T-helper 2 cell treated with Interferon-gamma antibody and Interleukin-4, amounts not matched to agents 5 μg/mL and 100 μg/mL, for 36 hours (primary cell): ENCODE measurements around the gene TBX5.
"Not testable (repeated sequence)": the region's sequence is repeated elsewhere in the genome, so short reads cannot be mapped to it uniquely, and the experiment has no call there.

Source experiments
- DNase-seq: peaks from one replicate; pipeline ENCODE4 v3.0.0; 2021; ENCODE audit warnings: low spot score
- H3K27ac Mint-ChIP-seq: one replicate; pipeline ENCODE4 v1.8.0; 2021; ENCODE audit warnings: mild to moderate bottlenecking, mixed read lengths
- H3K27me3 Mint-ChIP-seq: one replicate; pipeline ENCODE4 v1.8.0; 2021; ENCODE audit warnings: low read depth, mixed read lengths
- H3K36me3 Mint-ChIP-seq: one replicate; pipeline ENCODE4 v1.8.0; 2021; ENCODE audit warnings: low read depth, mixed read lengths
- H3K4me1 Mint-ChIP-seq: one replicate; pipeline ENCODE4 v1.8.0; 2021; ENCODE audit warnings: low read depth, mixed read lengths
- H3K4me3 Mint-ChIP-seq: one replicate; pipeline ENCODE4 v1.8.0; 2022; ENCODE audit warnings: mild to moderate bottlenecking, moderate library complexity, mixed read lengths
- H3K9me3 Mint-ChIP-seq: one replicate; pipeline ENCODE4 v1.8.0; 2021; ENCODE audit warnings: mixed read lengths

The TBX5 gene

GRCh38 chr12:114395233-114395632, 10.7 kb downstream of the TBX5 start:
- DNase-seq: no peak
- no peak overlapping the region for H3K4me3 Mint-ChIP-seq
- H3K27me3 Mint-ChIP-seq: peaks cover 85% of the 10 kb centered on the region
- no peak overlapping the region for H3K27ac Mint-ChIP-seq
- no peaks in the 10 kb centered on the region for H3K36me3 Mint-ChIP-seq
- no peaks in the 10 kb centered on the region for H3K9me3 Mint-ChIP-seq
- no peaks in the 10 kb centered on the region for H3K4me1 Mint-ChIP-seq

GRCh38 chr12:114393569-114393968, 12.4 kb downstream of the TBX5 start:
- Mint-ChIP-seq H3K36me3 (no peaks in the 10 kb centered on the region), H3K9me3 (no peaks in the 10 kb centered on the region), H3K27ac (no peak overlapping the region), H3K27me3 (peaks cover 69% of the 10 kb centered on the region), H3K4me3 (no peak overlapping the region), H3K4me1 (no peaks in the 10 kb centered on the region)
- no peak for DNase-seq

- H3K4me3 Mint-ChIP-seq: no peak overlapping the region
- H3K9me3 Mint-ChIP-seq: no peaks in the 10 kb centered on the region
- H3K4me1 Mint-ChIP-seq: no peaks in the 10 kb centered on the region
- DNase-seq: no peak
- peaks cover 62% of the 10 kb centered on the region for H3K27me3 Mint-ChIP-seq
- H3K27ac Mint-ChIP-seq: no peak overlapping the region
- H3K36me3 Mint-ChIP-seq: no peaks in the 10 kb centered on the region
Measured at GRCh38 chr12:114392909-114393308, 13.0 kb downstream of the TBX5 start.

GRCh38 chr12:114391088-114391487, 14.9 kb downstream of the TBX5 start:
- no peak overlapping the region for H3K27ac Mint-ChIP-seq
- H3K27me3 Mint-ChIP-seq: peaks cover 45% of the 10 kb centered on the region
- no peaks in the 10 kb centered on the region for H3K9me3 Mint-ChIP-seq
- no peaks in the 10 kb centered on the region for H3K4me1 Mint-ChIP-seq
- DNase-seq: no peak
- no peak overlapping the region for H3K4me3 Mint-ChIP-seq
- H3K36me3 Mint-ChIP-seq: no peaks in the 10 kb centered on the region

- no peaks in the 10 kb centered on the region for H3K4me1 Mint-ChIP-seq
- no peak overlapping the region for H3K4me3 Mint-ChIP-seq
- no peak for DNase-seq
- peaks cover 2% of the 10 kb centered on the region for H3K27me3 Mint-ChIP-seq
- H3K9me3 Mint-ChIP-seq: no peaks in the 10 kb centered on the region
- no peak overlapping the region for H3K27ac Mint-ChIP-seq
- no peaks in the 10 kb centered on the region for H3K36me3 Mint-ChIP-seq
Measured at GRCh38 chr12:114384739-114385138, 21.2 kb downstream of the TBX5 start.

- Mint-ChIP-seq H3K9me3 (no peaks in the 10 kb centered on the region), H3K27ac (no peak overlapping the region), H3K4me1 (no peaks in the 10 kb centered on the region), H3K36me3 (no peaks in the 10 kb centered on the region), H3K4me3 (no peak overlapping the region), H3K27me3 (peaks cover 2% of the 10 kb centered on the region)
- no peak for DNase-seq
Measured at GRCh38 chr12:114381177-114381576, 24.8 kb downstream of the TBX5 start.

GRCh38 chr12:114371733-114372132, 34.2 kb downstream of the TBX5 start:
- DNase-seq: no peak
- Mint-ChIP-seq H3K27ac (no peak overlapping the region), H3K4me1 (no peaks in the 10 kb centered on the region), H3K9me3 (no peaks in the 10 kb centered on the region), H3K27me3 (no peaks in the 10 kb centered on the region), H3K4me3 (no peak overlapping the region), H3K36me3 (no peaks in the 10 kb centered on the region)

- H3K4me1 Mint-ChIP-seq: no peaks in the 10 kb centered on the region
- no peaks in the 10 kb centered on the region for H3K27me3 Mint-ChIP-seq
- H3K27ac Mint-ChIP-seq: no peak overlapping the region
- no peak overlapping the region for H3K4me3 Mint-ChIP-seq
- DNase-seq: no peak
- no peaks in the 10 kb centered on the region for H3K36me3 Mint-ChIP-seq
- no peaks in the 10 kb centered on the region for H3K9me3 Mint-ChIP-seq
Measured at GRCh38 chr12:114371250-114371649, 34.7 kb downstream of the TBX5 start.

- Mint-ChIP-seq H3K4me3 (no peak overlapping the region), H3K27me3 (no peaks in the 10 kb centered on the region), H3K4me1 (no peaks in the 10 kb centered on the region), H3K36me3 (no peaks in the 10 kb centered on the region), H3K27ac (no peak overlapping the region), H3K9me3 (no peaks in the 10 kb centered on the region)
- no peak for DNase-seq
Measured at GRCh38 chr12:114368685-114369452, 37.1 kb downstream of the TBX5 start.

- no peaks in the 10 kb centered on the region for H3K27me3 Mint-ChIP-seq
- H3K4me3 Mint-ChIP-seq: no peak overlapping the region
- no peaks in the 10 kb centered on the region for H3K36me3 Mint-ChIP-seq
- no peak overlapping the region for H3K27ac Mint-ChIP-seq
- H3K4me1 Mint-ChIP-seq: no peaks in the 10 kb centered on the region
- DNase-seq: no peak
- no peaks in the 10 kb centered on the region for H3K9me3 Mint-ChIP-seq
Measured at GRCh38 chr12:114361992-114362391, 44.0 kb downstream of the TBX5 start.

GRCh38 chr12:114361545-114361944, 44.4 kb downstream of the TBX5 start:
- DNase-seq: no peak
- H3K9me3 Mint-ChIP-seq: no peaks in the 10 kb centered on the region
- no peaks in the 10 kb centered on the region for H3K4me1 Mint-ChIP-seq
- H3K27ac Mint-ChIP-seq: no peak overlapping the region
- H3K27me3 Mint-ChIP-seq: no peaks in the 10 kb centered on the region
- H3K36me3 Mint-ChIP-seq: no peaks in the 10 kb centered on the region
- H3K4me3 Mint-ChIP-seq: no peak overlapping the region

- no peaks in the 10 kb centered on the region for H3K4me1 Mint-ChIP-seq
- DNase-seq: no peak
- no peaks in the 10 kb centered on the region for H3K9me3 Mint-ChIP-seq
- no peaks in the 10 kb centered on the region for H3K36me3 Mint-ChIP-seq
- H3K27ac Mint-ChIP-seq: no peak overlapping the region
- no peaks in the 10 kb centered on the region for H3K27me3 Mint-ChIP-seq
- H3K4me3 Mint-ChIP-seq: no peak overlapping the region
Measured at GRCh38 chr12:114360485-114360884, 45.5 kb downstream of the TBX5 start.

- no peak for DNase-seq
- Mint-ChIP-seq H3K27ac (no peak overlapping the region), H3K4me3 (no peak overlapping the region), H3K27me3 (no peaks in the 10 kb centered on the region), H3K36me3 (no peaks in the 10 kb centered on the region), H3K4me1 (no peaks in the 10 kb centered on the region), H3K9me3 (no peaks in the 10 kb centered on the region)
Measured at GRCh38 chr12:114355389-114356088, 50.4 kb downstream of the TBX5 start.

GRCh38 chr12:114349239-114349638, 56.7 kb downstream of the TBX5 start:
- H3K9me3 Mint-ChIP-seq, DNase-seq, H3K36me3 Mint-ChIP-seq, H3K4me1 Mint-ChIP-seq, H3K27me3 Mint-ChIP-seq, H3K27ac Mint-ChIP-seq, H3K4me3 Mint-ChIP-seq: not testable (repeated sequence)

- Mint-ChIP-seq H3K4me1 (no peaks in the 10 kb centered on the region), H3K27ac (no peak overlapping the region), H3K36me3 (no peaks in the 10 kb centered on the region), H3K9me3 (no peaks in the 10 kb centered on the region), H3K4me3 (no peak overlapping the region), H3K27me3 (no peaks in the 10 kb centered on the region)
- DNase-seq: no peak
Measured at GRCh38 chr12:114347861-114348260, 58.1 kb downstream of the TBX5 start.
